HepG2 (cell line): ENCODE measurements around the gene CNOT8. TPM values are rescaled to one million over a fixed set of nuclear protein-coding genes. Genes with fewer than 3 reads are reported as not detected.
A peak's percentile ranks its signal among the peaks of the same experiment; 100 is the strongest.

ENCODE experiments used
- CCDC6 ChIP-seq: sonication (generic); formaldehyde crosslinking; IDR thresholded peaks from 2 replicates; pipeline ENCODE4 v1.8.1; 2022; ENCODE audit warnings: mild to moderate bottlenecking, missing genetic modification reagents, moderate library complexity
- EZH2 ChIP-seq: conservative IDR thresholded peaks from 2 replicates; pipeline ENCODE4 v1.6.1; 2012; ENCODE audit warnings: mild to moderate bottlenecking, low read depth, low read length, moderate library complexity
- HNRNPH1 ChIP-seq: fragments of 200-400 bp; formaldehyde crosslinking; optimal IDR thresholded peaks from 2 replicates; pipeline ENCODE3; 2017; ENCODE audit warnings: mild to moderate bottlenecking, low read depth, low read length
- MED13 ChIP-seq: sonication (generic); formaldehyde crosslinking; IDR thresholded peaks from 2 replicates; pipeline ENCODE4 v1.5.0; 2020; ENCODE audit warnings: missing genetic modification reagents
- MXI1 ChIP-seq: IDR thresholded peaks from 3 replicates; pipeline ENCODE4 v1.6.1; 2012; ENCODE audit warnings: low read depth, low read length, inconsistent platforms, borderline replicate concordance
- NFKBIZ ChIP-seq: IDR thresholded peaks from 2 replicates; pipeline ENCODE4 v1.6.1; 2018; ENCODE audit warnings: missing genetic modification reagents, missing compliant biosample characterization
- PITX1 ChIP-seq: sonication (generic); formaldehyde crosslinking; IDR thresholded peaks from 2 replicates; pipeline ENCODE4 v1.5.1; 2020; ENCODE audit warnings: mild to moderate bottlenecking, missing genetic modification reagents
- REPIN1 ChIP-seq: sonication (generic); formaldehyde crosslinking; IDR thresholded peaks from 2 replicates; pipeline ENCODE4 v1.8.0; 2022; ENCODE audit warnings: missing genetic modification reagents, low read depth, mild to moderate bottlenecking, borderline replicate concordance
- RXRA ChIP-seq: sonication (generic); formaldehyde crosslinking; IDR thresholded peaks from 2 replicates; pipeline ENCODE4 v1.5.1; 2020; ENCODE audit warnings: missing genetic modification reagents
- TBX2 ChIP-seq: sonication (generic); formaldehyde crosslinking; IDR thresholded peaks from 2 replicates; pipeline ENCODE4 v1.5.0; 2020; ENCODE audit warnings: missing genetic modification reagents, mild to moderate bottlenecking, borderline replicate concordance
- ZBTB3 ChIP-seq: sonication (generic); formaldehyde crosslinking; IDR thresholded peaks from 2 replicates; pipeline ENCODE4 v1.4.0; 2020; ENCODE audit warnings: low read depth, mild to moderate bottlenecking, moderate library complexity, missing genetic modification reagents, borderline replicate concordance
- ZNF34 ChIP-seq: sonication (generic); formaldehyde crosslinking; IDR thresholded peaks from 2 replicates; pipeline ENCODE4 v1.4.0; 2020; ENCODE audit warnings: mild to moderate bottlenecking, missing genetic modification reagents, borderline replicate concordance
- ZNF556 ChIP-seq: sonication (generic); formaldehyde crosslinking; IDR thresholded peaks from 2 replicates; pipeline ENCODE4 v1.4.0; 2020; ENCODE audit warnings: mild to moderate bottlenecking, missing genetic modification reagents, borderline replicate concordance
- ZNF569 ChIP-seq: sonication (generic); formaldehyde crosslinking; IDR thresholded peaks from 2 replicates; pipeline ENCODE4 v1.5.0; 2020; ENCODE audit warnings: mild to moderate bottlenecking, missing genetic modification reagents, moderate library complexity, borderline replicate concordance
- ZSCAN29 ChIP-seq: sonication (generic); formaldehyde crosslinking; conservative IDR thresholded peaks from 2 replicates; pipeline ENCODE4 v1.4.0; 2020; ENCODE audit warnings: mild to moderate bottlenecking, missing genetic modification reagents
- polyA plus RNA-seq, 8 experiments: library from polyadenylated mRNA; depleted of rRNA in 3 of 8; stranded (reverse) in 7 of 8; unstranded in 1 of 8; fragments of >200 nt; fragmentation: Illumina TruSeq in 4 of 8; extraction: Trizol in 4 of 8; gene quantifications; 2 replicates each; pipeline versions ENCODE4 v1.2.1 to v1.2.3, GENCODE V29; 2011 to 2016; ENCODE audit warnings: low read depth in 4 of 8, missing spikeins in 1 of 8, mixed read lengths in 1 of 8; ENCODE audit not compliant: insufficient read depth in 1 of 8
- total RNA-seq, 5 experiments: library from RNA; depleted of rRNA; stranded (reverse); fragments of >200 nt; fragmentation: Illumina TruSeq; extraction: Trizol; gene quantifications; 2 replicates each; pipeline ENCODE4 v1.2.3, GENCODE V29; 2016; ENCODE audit warnings: low read depth in 1 of 5
- TF ChIP-seq, protein P1 (sequence below): sonication (generic); formaldehyde crosslinking; IDR thresholded peaks from 2 replicates; pipeline ENCODE4 v1.4.0; 2020; ENCODE audit warnings: missing genetic modification reagents, mild to moderate bottlenecking, borderline replicate concordance
- TF ChIP-seq, protein P2 (sequence below): sonication (generic); formaldehyde crosslinking; conservative IDR thresholded peaks from 2 replicates; pipeline ENCODE4 v1.4.0; 2020; ENCODE audit warnings: missing genetic modification reagents
- TF ChIP-seq, protein P3 (sequence below): sonication (generic); formaldehyde crosslinking; IDR thresholded peaks from 2 replicates; pipeline ENCODE4 v1.8.1; 2023; ENCODE audit warnings: mild to moderate bottlenecking, missing genetic modification reagents, borderline replicate concordance
- TF ChIP-seq, protein P4 (sequence below): sonication (generic); formaldehyde crosslinking; IDR thresholded peaks from 2 replicates; pipeline ENCODE4 v1.4.0; 2020; ENCODE audit warnings: missing genetic modification reagents, borderline replicate concordance
- TF ChIP-seq, protein P5 (sequence below): sonication (generic); formaldehyde crosslinking; conservative IDR thresholded peaks from 2 replicates; pipeline ENCODE4 v1.8.0; 2022; ENCODE audit warnings: low read depth, missing genetic modification reagents

CNOT8 gene
- total and polyA plus RNA-seq, 2 of the 13 experiments (the other 11 are each of a cell fraction or from before 2014, with no cell fraction given) = 37.1 to 74.9 TPM

DNA sequence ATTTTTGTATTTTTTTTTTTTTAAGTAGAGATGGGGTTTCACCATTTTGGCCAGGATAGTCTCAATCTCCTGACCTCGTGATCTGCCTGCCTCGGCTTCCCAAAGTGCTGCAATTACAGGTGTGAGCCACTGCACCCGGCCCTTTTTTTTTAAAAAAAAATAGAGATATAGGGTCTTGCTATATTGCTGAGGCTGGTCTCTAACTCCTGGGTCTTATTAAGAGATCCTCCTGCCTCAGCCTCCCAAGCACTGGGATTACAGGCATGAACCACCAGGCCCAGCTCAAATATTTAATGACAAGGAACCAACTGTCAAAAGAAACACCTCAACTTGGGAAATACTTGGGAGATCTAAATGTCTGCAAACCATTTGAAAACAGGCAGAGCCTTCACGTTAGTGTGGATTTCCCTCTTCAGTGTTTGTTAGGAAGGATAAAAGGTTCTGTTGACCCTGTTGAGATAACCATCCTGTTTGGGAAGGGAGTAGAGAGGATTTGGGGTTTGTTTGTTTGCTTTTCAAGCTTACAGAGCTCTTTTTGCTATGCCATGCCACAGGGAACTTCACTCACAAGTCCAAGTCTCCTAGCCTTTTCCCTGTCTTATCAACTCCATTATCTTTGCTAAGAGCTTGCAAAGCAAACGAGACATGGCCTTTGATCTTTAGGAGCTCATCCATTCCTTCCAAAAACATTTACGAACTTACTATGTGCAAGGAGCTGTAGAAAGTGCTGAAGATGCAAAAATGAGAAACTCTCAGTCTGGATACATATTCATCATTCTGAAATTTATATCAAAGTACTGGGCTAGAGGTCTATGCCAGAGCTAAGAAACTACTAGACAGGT lies 15.5 kb upstream of the CNOT8 start (continued):
- TF ChIP-seq, protein P1, sequence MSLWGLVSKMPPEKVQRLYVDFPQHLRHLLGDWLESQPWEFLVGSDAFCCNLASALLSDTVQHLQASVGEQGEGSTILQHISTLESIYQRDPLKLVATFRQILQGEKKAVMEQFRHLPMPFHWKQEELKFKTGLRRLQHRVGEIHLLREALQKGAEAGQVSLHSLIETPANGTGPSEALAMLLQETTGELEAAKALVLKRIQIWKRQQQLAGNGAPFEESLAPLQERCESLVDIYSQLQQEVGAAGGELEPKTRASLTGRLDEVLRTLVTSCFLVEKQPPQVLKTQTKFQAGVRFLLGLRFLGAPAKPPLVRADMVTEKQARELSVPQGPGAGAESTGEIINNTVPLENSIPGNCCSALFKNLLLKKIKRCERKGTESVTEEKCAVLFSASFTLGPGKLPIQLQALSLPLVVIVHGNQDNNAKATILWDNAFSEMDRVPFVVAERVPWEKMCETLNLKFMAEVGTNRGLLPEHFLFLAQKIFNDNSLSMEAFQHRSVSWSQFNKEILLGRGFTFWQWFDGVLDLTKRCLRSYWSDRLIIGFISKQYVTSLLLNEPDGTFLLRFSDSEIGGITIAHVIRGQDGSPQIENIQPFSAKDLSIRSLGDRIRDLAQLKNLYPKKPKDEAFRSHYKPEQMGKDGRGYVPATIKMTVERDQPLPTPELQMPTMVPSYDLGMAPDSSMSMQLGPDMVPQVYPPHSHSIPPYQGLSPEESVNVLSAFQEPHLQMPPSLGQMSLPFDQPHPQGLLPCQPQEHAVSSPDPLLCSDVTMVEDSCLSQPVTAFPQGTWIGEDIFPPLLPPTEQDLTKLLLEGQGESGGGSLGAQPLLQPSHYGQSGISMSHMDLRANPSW (CRISPR knock-in tag) = peak; percentile 43; the same call in 1 of the 2 replicates
- no peak for TF ChIP-seq ZNF34 (CRISPR knock-in tag)
- TF ChIP-seq ZSCAN29 (CRISPR knock-in tag) = no peak
- TF ChIP-seq TBX2 = peak; percentile 100
- no peak for TF ChIP-seq EZH2
- TF ChIP-seq ZNF556 (CRISPR knock-in tag) = no peak
- TF ChIP-seq, protein P2, sequence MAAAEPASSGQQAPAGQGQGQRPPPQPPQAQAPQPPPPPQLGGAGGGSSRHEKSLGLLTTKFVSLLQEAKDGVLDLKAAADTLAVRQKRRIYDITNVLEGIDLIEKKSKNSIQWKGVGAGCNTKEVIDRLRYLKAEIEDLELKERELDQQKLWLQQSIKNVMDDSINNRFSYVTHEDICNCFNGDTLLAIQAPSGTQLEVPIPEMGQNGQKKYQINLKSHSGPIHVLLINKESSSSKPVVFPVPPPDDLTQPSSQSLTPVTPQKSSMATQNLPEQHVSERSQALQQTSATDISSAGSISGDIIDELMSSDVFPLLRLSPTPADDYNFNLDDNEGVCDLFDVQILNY (CRISPR knock-in tag) = no peak
- TF ChIP-seq, protein P3, sequence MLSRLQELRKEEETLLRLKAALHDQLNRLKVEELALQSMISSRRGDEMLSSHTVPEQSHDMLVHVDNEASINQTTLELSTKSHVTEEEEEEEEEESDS (CRISPR knock-in tag) = no peak
- TF ChIP-seq ZBTB3 = 0 out of 2 replicates have a peak, but pooled peaks have one; percentile 35
- TF ChIP-seq CCDC6 (CRISPR knock-in tag) = no peak
- TF ChIP-seq HNRNPH1 = no peak
- TF ChIP-seq PITX1 (CRISPR knock-in tag) = peak; percentile 97
- peak; percentile 11; the same call in 1 of the 2 replicates for TF ChIP-seq MED13 (CRISPR knock-in tag)
- no peak for TF ChIP-seq ZNF569 (CRISPR knock-in tag)
- TF ChIP-seq, protein P4, sequence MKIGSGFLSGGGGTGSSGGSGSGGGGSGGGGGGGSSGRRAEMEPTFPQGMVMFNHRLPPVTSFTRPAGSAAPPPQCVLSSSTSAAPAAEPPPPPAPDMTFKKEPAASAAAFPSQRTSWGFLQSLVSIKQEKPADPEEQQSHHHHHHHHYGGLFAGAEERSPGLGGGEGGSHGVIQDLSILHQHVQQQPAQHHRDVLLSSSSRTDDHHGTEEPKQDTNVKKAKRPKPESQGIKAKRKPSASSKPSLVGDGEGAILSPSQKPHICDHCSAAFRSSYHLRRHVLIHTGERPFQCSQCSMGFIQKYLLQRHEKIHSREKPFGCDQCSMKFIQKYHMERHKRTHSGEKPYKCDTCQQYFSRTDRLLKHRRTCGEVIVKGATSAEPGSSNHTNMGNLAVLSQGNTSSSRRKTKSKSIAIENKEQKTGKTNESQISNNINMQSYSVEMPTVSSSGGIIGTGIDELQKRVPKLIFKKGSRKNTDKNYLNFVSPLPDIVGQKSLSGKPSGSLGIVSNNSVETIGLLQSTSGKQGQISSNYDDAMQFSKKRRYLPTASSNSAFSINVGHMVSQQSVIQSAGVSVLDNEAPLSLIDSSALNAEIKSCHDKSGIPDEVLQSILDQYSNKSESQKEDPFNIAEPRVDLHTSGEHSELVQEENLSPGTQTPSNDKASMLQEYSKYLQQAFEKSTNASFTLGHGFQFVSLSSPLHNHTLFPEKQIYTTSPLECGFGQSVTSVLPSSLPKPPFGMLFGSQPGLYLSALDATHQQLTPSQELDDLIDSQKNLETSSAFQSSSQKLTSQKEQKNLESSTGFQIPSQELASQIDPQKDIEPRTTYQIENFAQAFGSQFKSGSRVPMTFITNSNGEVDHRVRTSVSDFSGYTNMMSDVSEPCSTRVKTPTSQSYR = peak; percentile 41; the same call in 1 of the 2 replicates
- TF ChIP-seq, protein P5, sequence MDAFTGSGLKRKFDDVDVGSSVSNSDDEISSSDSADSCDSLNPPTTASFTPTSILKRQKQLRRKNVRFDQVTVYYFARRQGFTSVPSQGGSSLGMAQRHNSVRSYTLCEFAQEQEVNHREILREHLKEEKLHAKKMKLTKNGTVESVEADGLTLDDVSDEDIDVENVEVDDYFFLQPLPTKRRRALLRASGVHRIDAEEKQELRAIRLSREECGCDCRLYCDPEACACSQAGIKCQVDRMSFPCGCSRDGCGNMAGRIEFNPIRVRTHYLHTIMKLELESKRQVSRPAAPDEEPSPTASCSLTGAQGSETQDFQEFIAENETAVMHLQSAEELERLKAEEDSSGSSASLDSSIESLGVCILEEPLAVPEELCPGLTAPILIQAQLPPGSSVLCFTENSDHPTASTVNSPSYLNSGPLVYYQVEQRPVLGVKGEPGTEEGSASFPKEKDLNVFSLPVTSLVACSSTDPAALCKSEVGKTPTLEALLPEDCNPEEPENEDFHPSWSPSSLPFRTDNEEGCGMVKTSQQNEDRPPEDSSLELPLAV (CRISPR knock-in tag) = no peak
- peak; percentile 40; the same call in 1 of the 2 replicates for TF ChIP-seq RXRA (CRISPR knock-in tag)
- no peak for TF ChIP-seq MXI1
- TF ChIP-seq REPIN1 (CRISPR knock-in tag) = no peak
- no peak for TF ChIP-seq NFKBIZ (CRISPR knock-in tag)
